Measurements from ENCODE around the gene TPRX1. TPM values are rescaled to one million over a fixed set of nuclear protein-coding genes. Genes with fewer than 3 reads are reported as not detected.

The TPRX1 gene
- total RNA-seq, 1 donor from 2014 or later: not detected

Small RNAs within 50 kb of the gene (small RNA-seq; reads per million reads assigned to genes)
- not detected for gene AC008745.1
- not detected for gene SNORD23

Other genes starting within 250 kb of the TPRX1 start
- not detected for gene ZNF541, start 231.4 kb downstream of the TPRX1 start, total RNA-seq
- 5.2 TPM for gene BICRA, start 195.4 kb downstream of the TPRX1 start, total RNA-seq
- 125 TPM for gene EHD2, start 91.1 kb downstream of the TPRX1 start, total RNA-seq
- 517 TPM for gene NOP53, start 59.0 kb downstream of the TPRX1 start, total RNA-seq
- gene SELENOW, start 25.8 kb downstream of the TPRX1 start, total RNA-seq: 442 TPM
- gene CRX, start 17.4 kb upstream of the TPRX1 start, total RNA-seq: not detected
- not detected for gene TPRX2, start 54.7 kb upstream of the TPRX1 start, total RNA-seq
- 1.7 TPM for gene SULT2A1, start 81.8 kb upstream of the TPRX1 start, total RNA-seq
- gene BSPH1, start 187.6 kb upstream of the TPRX1 start, total RNA-seq: not detected
- not detected for gene ELSPBP1, start 190.1 kb upstream of the TPRX1 start, total RNA-seq
- gene CABP5, start 239.5 kb upstream of the TPRX1 start, total RNA-seq: not detected

All from vagina (tissue), 1 donor.